Measurements from ENCODE around the gene SH2D3C.

Gene SH2D3C

DNA sequence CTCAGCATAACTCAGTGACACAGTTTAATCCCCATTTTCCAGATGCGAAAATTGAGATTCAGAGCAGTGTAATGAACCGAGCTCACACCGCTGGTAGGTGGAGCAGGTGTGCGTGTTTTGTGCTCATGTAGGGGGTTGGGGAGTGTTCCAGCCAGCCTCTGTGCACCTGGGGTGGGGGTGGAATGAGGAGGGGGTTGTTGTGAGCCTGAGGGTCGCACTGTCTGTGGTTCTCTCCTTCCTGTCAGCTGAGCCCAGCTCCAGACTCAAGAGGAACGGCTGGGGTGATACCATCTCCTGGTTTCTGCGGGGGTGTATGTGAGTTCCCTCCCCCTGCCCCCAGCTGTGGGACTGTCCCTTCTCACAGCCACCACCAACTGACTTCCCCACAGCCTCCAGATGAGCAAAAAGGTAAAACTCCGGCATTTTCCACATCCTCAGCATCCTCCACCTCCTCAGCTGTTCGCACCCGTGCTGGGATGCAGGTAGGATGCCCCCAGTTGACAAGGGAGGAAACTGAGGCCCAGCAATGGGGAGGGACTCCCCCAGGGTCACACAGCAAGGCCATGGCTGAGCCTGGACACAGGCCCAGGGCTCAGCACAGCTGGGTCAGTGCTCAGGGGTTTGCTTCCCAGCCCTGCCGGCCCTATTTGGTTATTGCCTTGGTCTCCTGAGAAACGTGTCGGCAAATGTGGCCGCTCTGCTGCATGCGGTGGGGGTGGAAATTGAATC, 2.1 kb downstream of the SH2D3C start:
- no peak for DNase-seq
- Histone ChIP-seq H3K36me3 (no peaks in the 10 kb centered on the region), H3K9me3 (no peaks in the 10 kb centered on the region), H3K4me1 (peaks cover 19% of the 10 kb centered on the region), H3K4me3 (ENCODE audit: low read depth, low read length) (no peak overlapping the region), H3K27me3 (no peaks in the 10 kb centered on the region)
- TF ChIP-seq, protein P1, sequence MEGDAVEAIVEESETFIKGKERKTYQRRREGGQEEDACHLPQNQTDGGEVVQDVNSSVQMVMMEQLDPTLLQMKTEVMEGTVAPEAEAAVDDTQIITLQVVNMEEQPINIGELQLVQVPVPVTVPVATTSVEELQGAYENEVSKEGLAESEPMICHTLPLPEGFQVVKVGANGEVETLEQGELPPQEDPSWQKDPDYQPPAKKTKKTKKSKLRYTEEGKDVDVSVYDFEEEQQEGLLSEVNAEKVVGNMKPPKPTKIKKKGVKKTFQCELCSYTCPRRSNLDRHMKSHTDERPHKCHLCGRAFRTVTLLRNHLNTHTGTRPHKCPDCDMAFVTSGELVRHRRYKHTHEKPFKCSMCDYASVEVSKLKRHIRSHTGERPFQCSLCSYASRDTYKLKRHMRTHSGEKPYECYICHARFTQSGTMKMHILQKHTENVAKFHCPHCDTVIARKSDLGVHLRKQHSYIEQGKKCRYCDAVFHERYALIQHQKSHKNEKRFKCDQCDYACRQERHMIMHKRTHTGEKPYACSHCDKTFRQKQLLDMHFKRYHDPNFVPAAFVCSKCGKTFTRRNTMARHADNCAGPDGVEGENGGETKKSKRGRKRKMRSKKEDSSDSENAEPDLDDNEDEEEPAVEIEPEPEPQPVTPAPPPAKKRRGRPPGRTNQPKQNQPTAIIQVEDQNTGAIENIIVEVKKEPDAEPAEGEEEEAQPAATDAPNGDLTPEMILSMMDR (IDR thresholded peaks at IDR 0.05; ENCODE audit: low read depth, low read length): no peak

GRCh38 chr9:127773981-127774380, 4.5 kb downstream of the SH2D3C start:
- H3K27me3 ChIP-seq: no peaks in the 10 kb centered on the region
- TF ChIP-seq, protein P1 (IDR thresholded peaks at IDR 0.05; ENCODE audit: low read depth, low read length): no peak
- H3K9me3 ChIP-seq: no peaks in the 10 kb centered on the region
- H3K36me3 ChIP-seq: no peaks in the 10 kb centered on the region
- H3K4me1 ChIP-seq: peaks cover 9% of the 10 kb centered on the region
- no peak overlapping the region for H3K4me3 ChIP-seq (ENCODE audit: low read depth, low read length)
- DNase-seq: no peak

DNA sequence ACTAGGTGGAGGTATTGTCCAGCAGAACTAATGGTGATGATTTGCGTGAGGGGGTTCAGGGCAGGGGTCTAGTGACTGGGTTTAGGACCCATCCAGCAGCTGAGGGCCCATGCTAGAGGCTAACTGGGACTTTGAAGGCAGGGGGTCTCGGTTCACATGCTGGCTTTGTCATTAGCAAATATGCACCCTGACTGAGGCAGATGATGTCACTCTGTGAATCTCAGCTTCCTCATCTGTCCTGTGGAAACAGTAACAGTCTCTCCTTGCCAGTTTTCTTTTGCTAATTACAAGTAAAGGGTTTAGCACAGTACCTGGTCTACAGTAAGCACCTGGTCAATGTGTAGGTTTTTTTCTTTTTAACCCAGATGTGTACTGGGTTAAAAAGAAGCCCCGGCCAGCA, 5.2 kb downstream of the SH2D3C start:
- no peaks in the 10 kb centered on the region for H3K36me3 ChIP-seq
- DNase-seq: no peak

GRCh38 chr9:127772603-127773002, 5.9 kb downstream of the SH2D3C start:
- TF ChIP-seq, protein P1 (IDR thresholded peaks at IDR 0.05; ENCODE audit: low read depth, low read length): no peak
- no peak for DNase-seq

More for the DNA sequence above, 5.2 kb downstream of the SH2D3C start:
- Histone ChIP-seq H3K4me1 (peaks cover 4% of the 10 kb centered on the region), H3K9me3 (no peaks in the 10 kb centered on the region), H3K4me3 (ENCODE audit: low read depth, low read length) (no peak overlapping the region), H3K27me3 (no peaks in the 10 kb centered on the region)
- TF ChIP-seq, protein P1 (IDR thresholded peaks at IDR 0.05; ENCODE audit: low read depth, low read length): no peak

GRCh38 chr9:127771570-127772189, 6.8 kb downstream of the SH2D3C start:
- H3K9me3 ChIP-seq: no peaks in the 10 kb centered on the region
- DNase-seq: no peak
- TF ChIP-seq, protein P1 (IDR thresholded peaks at IDR 0.05; ENCODE audit: low read depth, low read length): no peak
- H3K36me3 ChIP-seq: no peaks in the 10 kb centered on the region
- no peaks in the 10 kb centered on the region for H3K27me3 ChIP-seq
- peak overlapping the region; percentile 37 for H3K4me3 ChIP-seq (ENCODE audit: low read depth, low read length)
- H3K4me1 ChIP-seq: peaks cover 11% of the 10 kb centered on the region

More at GRCh38 chr9:127772603-127773002, 5.9 kb downstream of the SH2D3C start:
- Histone ChIP-seq H3K36me3 (no peaks in the 10 kb centered on the region), H3K4me3 (ENCODE audit: low read depth, low read length) (no peak overlapping the region), H3K27me3 (no peaks in the 10 kb centered on the region), H3K4me1 (peaks cover 11% of the 10 kb centered on the region), H3K9me3 (no peaks in the 10 kb centered on the region)

All from BE2C (cell line).